CD4-positive, alpha-beta T cell (primary cell): Measurements from ENCODE around the gene XPO6. TPM values are rescaled to one million over a fixed set of nuclear protein-coding genes. Genes with fewer than 3 reads are reported as not detected.

ENCODE experiments used
- ATAC-seq: fragments of 200-7000 bp; cut with Tn5 transposase; one replicate; pipeline ENCODE4 v1.10.0; 2022; ENCODE audit warnings: mild to moderate bottlenecking; ENCODE audit not compliant: poor library complexity
- CTCF ChIA-PET: fragments of 350-600 bp; sonication (Branson Sonifier 250); formaldehyde crosslinking; loops from one replicate; lab custom pipeline; 2021; ENCODE audit warnings: antibody characterized with exemption, inconsistent platforms; lab: Charles Lee
- POLR2A ChIA-PET: fragments of 350-600 bp; sonication (Branson Sonifier 250); formaldehyde crosslinking; loops from one replicate; lab custom pipeline; 2021; ENCODE audit warnings: antibody characterized with exemption, inconsistent platforms; lab: Charles Lee
- DNase-seq, 14 experiments: peaks; one replicate each; pipeline ENCODE4 v3.0.0-alpha.2; 2013 to 2020; ENCODE audit warnings: mixed read lengths in 2 of 14
- H3K27ac ChIP-seq, 2 donors: one replicate each; pipeline versions ENCODE4 v1.5.1 to v1.7.0; 2013; ENCODE audit warnings: low read length in 2 of 2, low read depth in 1 of 2, mild to moderate bottlenecking in 1 of 2
- H3K27me3 ChIP-seq, 2 experiments: 1 replicate in 1 of 2; 2 replicates in 1 of 2; pipeline versions ENCODE4 v1.6.1 to v1.7.0; 2013; ENCODE audit warnings: low read length in 2 of 2, control low read depth in 1 of 2, mild to moderate bottlenecking in 1 of 2, moderate library complexity in 1 of 2; ENCODE audit not compliant: insufficient read depth in 2 of 2, control insufficient read depth in 1 of 2
- H3K36me3 ChIP-seq: one replicate; pipeline ENCODE4 v1.6.1; 2013; ENCODE audit warnings: low read length, control low read depth; ENCODE audit not compliant: insufficient read depth
- H3K4me1 ChIP-seq: one replicate; pipeline ENCODE4 v1.6.1; 2013; ENCODE audit warnings: low read length, control low read depth; ENCODE audit not compliant: insufficient read depth
- H3K4me3 ChIP-seq: one replicate; pipeline ENCODE4 v1.5.1; 2013; ENCODE audit warnings: mild to moderate bottlenecking, low read length, moderate library complexity
- H3K9me3 ChIP-seq, 2 experiments: 1 replicate in 1 of 2; 2 replicates in 1 of 2; pipeline versions ENCODE4 v1.6.1 to v1.7.0; 2013; ENCODE audit warnings: low read length in 2 of 2, mild to moderate bottlenecking in 2 of 2, control low read depth in 1 of 2, moderate library complexity in 1 of 2; ENCODE audit not compliant: control insufficient read depth in 1 of 2, insufficient read depth in 1 of 2
- H3K27ac Mint-ChIP-seq: one replicate; pipeline ENCODE4 v1.8.0; 2020; ENCODE audit warnings: mixed read lengths
- H3K27me3 Mint-ChIP-seq: one replicate; pipeline ENCODE4 v1.8.0; 2021; ENCODE audit warnings: mixed read lengths
- H3K36me3 Mint-ChIP-seq: one replicate; pipeline ENCODE4 v1.8.0; 2021; ENCODE audit warnings: low read depth, mixed read lengths
- H3K4me1 Mint-ChIP-seq: one replicate; pipeline ENCODE4 v1.8.0; 2021; ENCODE audit warnings: low read depth, mixed read lengths
- H3K4me3 Mint-ChIP-seq: one replicate; pipeline ENCODE4 v1.8.0; 2020; ENCODE audit warnings: mild to moderate bottlenecking, mixed read lengths
- H3K9me3 Mint-ChIP-seq: one replicate; pipeline ENCODE4 v1.8.0; 2020; ENCODE audit warnings: mixed read lengths
- intact Hi-C, 2 experiments: fragments of 100-400 bp; cut with DNase I in 1 of 2; cut with micrococcal nuclease in 1 of 2; formaldehyde crosslinking; loops; one replicate each; pipeline versions ENCODE4 v1.15.1 to v1.9.0; 2023 to 2025; cut with DNase I, micrococcal nuclease
- total RNA-seq, 174 experiments: library from RNA in 2 of 174; stranded (reverse) in 2 of 174; gene quantifications; one replicate each; pipeline ENCODE4 v1.2.3 and lab custom pipeline; 2021 to 2026
- TF ChIP-seq, protein P1 (sequence below): fragments of 200-600 bp; IDR thresholded peaks from one replicate; pipeline ENCODE4 v1.8.0; 2022; ENCODE audit warnings: antibody characterized with exemption, mild to moderate bottlenecking

Gene XPO6
- total RNA-seq, 2 experiments from 2014 or later = 378 to 390 TPM

DNA sequence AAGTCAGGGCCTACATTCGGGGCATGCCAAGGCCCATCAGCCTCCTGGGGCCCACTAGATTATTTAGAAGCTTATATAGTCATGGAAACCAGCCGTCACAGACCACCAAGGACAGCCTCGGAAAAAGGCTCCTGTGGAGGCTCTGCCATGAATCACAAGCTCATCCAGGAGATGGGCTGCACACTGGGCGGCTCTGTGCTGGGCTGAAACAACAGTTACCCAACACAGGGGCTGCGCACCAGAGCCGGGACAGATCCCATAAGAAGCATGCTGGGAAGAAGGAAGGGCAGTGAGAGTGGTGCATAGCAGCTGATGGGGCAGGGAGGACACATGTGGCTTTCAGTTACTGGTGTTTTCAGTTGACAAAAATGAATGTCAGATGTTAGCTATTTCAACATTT lies 80.6 kb downstream of the XPO6 start:
- ATAC-seq (no peak), DNase-seq (no peak)
- H3K36me3 ChIP-seq = peaks cover 94% of the 10 kb centered on the region
- H3K4me3 Mint-ChIP-seq = no peak overlapping the region
- peaks cover 8% of the 10 kb centered on the region for H3K4me1 ChIP-seq
- intact Hi-C loops = no loop called here
- no peaks in the 10 kb centered on the region for H3K27me3 ChIP-seq
- H3K9me3 Mint-ChIP-seq = no peaks in the 10 kb centered on the region
- no peaks in the 10 kb centered on the region for H3K27me3 Mint-ChIP-seq
- H3K4me3 ChIP-seq = no peak overlapping the region
- H3K36me3 Mint-ChIP-seq = peaks cover 99% of the 10 kb centered on the region
- no peak overlapping the region for H3K27ac ChIP-seq
- POLR2A ChIA-PET = interaction anchor here (1.9 kb wide), 1 partner anchor 87 kb away, joined by 5 read pairs; no protein-coding TSS in a partner anchor
- H3K4me1 Mint-ChIP-seq = peaks cover 17% of the 10 kb centered on the region
- H3K27ac Mint-ChIP-seq = no peak overlapping the region
- TF ChIP-seq, protein P1, sequence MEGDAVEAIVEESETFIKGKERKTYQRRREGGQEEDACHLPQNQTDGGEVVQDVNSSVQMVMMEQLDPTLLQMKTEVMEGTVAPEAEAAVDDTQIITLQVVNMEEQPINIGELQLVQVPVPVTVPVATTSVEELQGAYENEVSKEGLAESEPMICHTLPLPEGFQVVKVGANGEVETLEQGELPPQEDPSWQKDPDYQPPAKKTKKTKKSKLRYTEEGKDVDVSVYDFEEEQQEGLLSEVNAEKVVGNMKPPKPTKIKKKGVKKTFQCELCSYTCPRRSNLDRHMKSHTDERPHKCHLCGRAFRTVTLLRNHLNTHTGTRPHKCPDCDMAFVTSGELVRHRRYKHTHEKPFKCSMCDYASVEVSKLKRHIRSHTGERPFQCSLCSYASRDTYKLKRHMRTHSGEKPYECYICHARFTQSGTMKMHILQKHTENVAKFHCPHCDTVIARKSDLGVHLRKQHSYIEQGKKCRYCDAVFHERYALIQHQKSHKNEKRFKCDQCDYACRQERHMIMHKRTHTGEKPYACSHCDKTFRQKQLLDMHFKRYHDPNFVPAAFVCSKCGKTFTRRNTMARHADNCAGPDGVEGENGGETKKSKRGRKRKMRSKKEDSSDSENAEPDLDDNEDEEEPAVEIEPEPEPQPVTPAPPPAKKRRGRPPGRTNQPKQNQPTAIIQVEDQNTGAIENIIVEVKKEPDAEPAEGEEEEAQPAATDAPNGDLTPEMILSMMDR = no peak
- CTCF ChIA-PET = interaction anchor here (1.0 to 3.5 kb wide), 2 partner anchors 20 to 87 kb away, joined by 3 to 15 read pairs; no protein-coding TSS in a partner anchor
- no peaks in the 10 kb centered on the region for H3K9me3 ChIP-seq

DNA sequence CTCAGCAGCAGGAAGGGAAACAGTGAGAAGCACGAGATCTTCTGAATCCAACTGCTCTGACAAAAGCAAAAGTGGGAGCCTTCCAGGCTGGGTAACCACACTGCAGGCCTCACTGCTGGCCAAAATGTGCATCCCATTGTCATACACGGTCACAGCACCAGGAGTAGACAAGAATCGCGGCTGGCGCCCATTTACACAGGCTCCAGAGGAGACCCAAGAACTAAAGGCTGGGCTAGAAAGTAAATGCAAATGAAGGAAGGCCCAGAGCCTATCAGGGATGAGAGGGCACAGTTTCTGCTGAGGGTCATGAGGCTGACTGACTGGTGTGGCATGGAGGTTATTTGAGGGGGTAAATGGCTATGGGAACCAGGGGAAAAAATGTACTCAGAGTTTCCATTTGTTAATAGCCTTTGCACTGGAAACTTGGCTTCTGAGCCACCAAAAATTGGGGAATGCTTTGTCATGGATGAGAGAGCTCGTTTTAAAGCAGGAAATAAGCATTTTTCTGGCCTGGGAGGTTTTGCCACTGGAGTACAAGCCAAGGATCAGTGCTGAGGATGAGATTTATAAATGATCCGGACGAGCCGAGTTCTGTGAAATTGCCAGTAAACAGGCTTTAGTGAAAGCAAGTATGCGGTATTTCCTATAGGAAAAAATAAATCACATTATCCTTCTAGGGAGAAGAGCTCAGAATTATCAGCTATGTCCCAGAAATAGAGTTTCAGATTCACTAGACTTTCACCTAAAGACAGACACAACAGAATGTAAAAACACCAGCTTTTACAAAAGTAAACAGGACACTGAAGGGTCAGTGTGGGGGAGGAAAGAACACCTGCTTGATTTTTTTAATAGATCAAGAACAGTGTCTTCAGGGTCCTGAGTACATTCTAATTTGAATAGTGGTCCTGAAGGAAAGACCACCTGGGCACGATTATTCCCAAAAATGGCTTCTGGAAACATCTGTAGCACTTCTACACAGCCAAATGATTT lies 81.4 kb downstream of the XPO6 start:
- H3K9me3 Mint-ChIP-seq = no peaks in the 10 kb centered on the region
- H3K36me3 Mint-ChIP-seq = peaks cover 100% of the 10 kb centered on the region
- peak overlapping the region; percentile 4 for H3K27ac Mint-ChIP-seq
- Histone ChIP-seq H3K36me3 (peaks cover 100% of the 10 kb centered on the region), H3K27me3 (no peaks in the 10 kb centered on the region), H3K27ac (no peak overlapping the region), H3K9me3 (no peaks in the 10 kb centered on the region), H3K4me3 (no peak overlapping the region), H3K4me1 (peaks cover 5% of the 10 kb centered on the region)
- peaks cover 17% of the 10 kb centered on the region for H3K4me1 Mint-ChIP-seq
- TF ChIP-seq, protein P1 = no peak
- intact Hi-C loops = no loop called here
- H3K27me3 Mint-ChIP-seq = no peaks in the 10 kb centered on the region
- CTCF ChIA-PET = interaction anchor here (0.7 to 3.5 kb wide), 3 partner anchors 19 to 88 kb away, joined by 3 to 15 read pairs (median 4); no protein-coding TSS in a partner anchor
- no peak for ATAC-seq
- DNase-seq = no peak
- POLR2A ChIA-PET = interaction anchor here (1.2 kb wide), 1 partner anchor 40 kb away, joined by 3 read pairs; no protein-coding TSS in a partner anchor
- no peak overlapping the region for H3K4me3 Mint-ChIP-seq

DNA sequence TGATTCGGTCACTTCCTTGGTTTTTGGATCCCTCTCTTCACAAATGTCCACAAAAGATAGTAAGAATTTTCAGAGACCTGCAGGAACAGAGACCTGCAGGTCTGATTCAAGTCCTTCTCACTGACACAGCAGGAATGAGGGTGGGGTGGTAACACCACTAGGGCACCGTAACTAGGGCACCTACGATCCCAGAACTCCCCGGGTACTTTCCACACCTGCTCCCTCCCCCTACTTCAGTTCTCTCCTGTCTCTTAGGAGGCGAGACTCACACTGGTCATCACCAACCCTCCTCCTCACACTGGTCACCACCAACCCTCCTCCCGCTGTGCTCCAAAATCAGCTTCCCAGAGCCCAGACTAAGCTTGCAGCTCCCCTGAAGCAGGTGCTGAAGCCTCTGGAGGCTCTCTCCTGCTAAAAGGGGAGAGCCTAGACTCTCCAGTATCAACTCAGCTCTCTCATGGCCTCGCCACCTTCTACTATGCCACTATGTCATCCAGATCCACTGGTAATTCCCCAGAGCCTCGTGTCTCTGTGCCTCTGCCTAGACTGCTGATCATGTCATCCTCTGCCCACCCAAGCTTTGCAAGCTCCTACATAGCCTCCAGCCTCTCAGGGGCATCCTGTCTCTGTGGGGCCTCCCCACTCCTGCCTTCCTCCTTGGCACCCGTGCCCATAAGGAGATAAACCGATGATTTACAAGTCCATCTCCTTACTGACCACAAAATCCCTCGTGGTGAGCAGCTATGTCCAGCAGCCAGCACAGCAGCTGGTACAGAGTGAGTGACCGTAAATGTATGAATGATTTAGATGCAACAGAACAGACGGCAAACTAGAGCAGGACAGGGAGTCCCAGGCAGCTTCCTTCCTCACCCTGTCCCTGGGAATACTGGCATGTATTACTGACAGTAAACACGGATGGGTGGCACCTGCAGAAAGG lies 84.8 kb downstream of the XPO6 start:
- Mint-ChIP-seq H3K9me3 (no peaks in the 10 kb centered on the region), H3K4me3 (no peak overlapping the region), H3K4me1 (peaks cover 11% of the 10 kb centered on the region), H3K27me3 (no peaks in the 10 kb centered on the region), H3K36me3 (peaks cover 99% of the 10 kb centered on the region), H3K27ac (peak overlapping the region; percentile 52)
- no peak for ATAC-seq
- TF ChIP-seq, protein P1 = no peak
- no peaks in the 10 kb centered on the region for H3K27me3 ChIP-seq
- DNase-seq = peak in 1 of 14 experiments; percentile 37
- no peak overlapping the region for H3K27ac ChIP-seq
- no peak overlapping the region for H3K4me3 ChIP-seq
- POLR2A ChIA-PET = interaction anchor here (1.0 kb wide), 1 partner anchor 14 kb away, joined by 4 read pairs; no protein-coding TSS in a partner anchor
- peaks cover 5% of the 10 kb centered on the region for H3K4me1 ChIP-seq
- intact Hi-C loops = no loop called here
- H3K36me3 ChIP-seq = peaks cover 99% of the 10 kb centered on the region
- H3K9me3 ChIP-seq = no peaks in the 10 kb centered on the region
- CTCF ChIA-PET = interaction anchor here (1.0 kb wide), 1 partner anchor 91 kb away, joined by 5 read pairs; no protein-coding TSS in a partner anchor
